SU-DHL-6 (cell line): ENCODE results near the gene XPNPEP2.

ENCODE experiments used
- H2AFZ ChIP-seq: fragments of 200-600 bp; sonication (generic); 2 replicates; pipeline ENCODE4 v1.6.1; 2014; ENCODE audit warnings: low read depth, mild to moderate bottlenecking, moderate library complexity, mixed read lengths, antibody characterized with exemption, low read length; ENCODE audit not compliant: severe bottlenecking
- H3F3A ChIP-seq: fragments of 200-600 bp; shearing (Covaris generic); 2 replicates; pipeline ENCODE4 v1.6.0; 2016; ENCODE audit warnings: antibody characterized with exemption, mild to moderate bottlenecking; ENCODE audit not compliant: insufficient read depth
- H3K27ac ChIP-seq: fragments of 200-600 bp; sonication (generic); 2 replicates; pipeline ENCODE4 v1.5.1; 2016; ENCODE audit warnings: low read depth, mild to moderate bottlenecking, low read length, moderate library complexity, mixed read lengths
- H3K27me3 ChIP-seq: fragments of 200-600 bp; sonication (generic), shearing (Covaris generic); 2 replicates; pipeline ENCODE4 v1.6.0; 2014; ENCODE audit warnings: mild to moderate bottlenecking, low read length
- H3K36me3 ChIP-seq: fragments of 200-600 bp; sonication (generic); 2 replicates; pipeline ENCODE4 v1.6.1; 2014; ENCODE audit warnings: mild to moderate bottlenecking, low read length, mixed read lengths
- H3K4me2 ChIP-seq: fragments of 300-600, 200-600 bp; shearing (Covaris generic), sonication (generic); 2 replicates; pipeline ENCODE4 v1.6.0; 2014; ENCODE audit warnings: low read length, low read depth, mild to moderate bottlenecking; ENCODE audit not compliant: poor library complexity, severe bottlenecking
- H3K4me3 ChIP-seq: fragments of 200-600 bp; sonication (generic); 2 replicates; pipeline ENCODE4 v1.5.1; 2014; ENCODE audit warnings: antibody characterized with exemption, low read length, mild to moderate bottlenecking, mixed read lengths; ENCODE audit not compliant: insufficient read depth, poor library complexity, severe bottlenecking
- H3K79me2 ChIP-seq: fragments of 200-600 bp; sonication (generic); 2 replicates; pipeline ENCODE4 v1.6.1; 2014; ENCODE audit warnings: mild to moderate bottlenecking, low read length, moderate library complexity; ENCODE audit not compliant: insufficient read depth
- H3K9ac ChIP-seq: fragments of 200-600 bp; sonication (generic); 2 replicates; pipeline ENCODE4 v1.7.0; 2014; ENCODE audit warnings: mild to moderate bottlenecking, low read length
- H3K9me2 ChIP-seq: fragments of 200-600 bp; sonication (generic); replicated peaks from 2 replicates; pipeline ENCODE4 v1.6.1; 2014; ENCODE audit warnings: low read length; ENCODE audit not compliant: insufficient read depth
- H3K9me3 ChIP-seq: fragments of 200-600 bp; sonication (generic); 2 replicates; pipeline ENCODE4 v1.6.1; 2014; ENCODE audit warnings: low read length, mixed read lengths; ENCODE audit not compliant: insufficient read depth
- H4K20me1 ChIP-seq: fragments of 200-600 bp; sonication (generic); 2 replicates; pipeline ENCODE4 v1.6.1; 2014; ENCODE audit warnings: low read depth, mild to moderate bottlenecking, antibody characterized with exemption, low read length, moderate library complexity, mixed read lengths
- CTCF ChIP-seq: fragments of 200-600 bp; sonication (generic); IDR thresholded peaks from one replicate; pipeline ENCODE4 v1.5.1; 2017; ENCODE audit warnings: antibody characterized with exemption, mild to moderate bottlenecking, low read length, moderate library complexity; ENCODE audit not compliant: insufficient read depth, poor library complexity, severe bottlenecking
- EZH2phosphoT487 ChIP-seq: fragments of 200-600 bp; sonication (generic), shearing (Covaris generic); conservative IDR thresholded peaks from 2 replicates; pipeline ENCODE4 v1.6.1; 2018; ENCODE audit warnings: mild to moderate bottlenecking, antibody characterized with exemption, low read length, moderate library complexity, mixed read lengths

The XPNPEP2 gene

GRCh38 chrX:129759576-129760061, 20.8 kb downstream of the XPNPEP2 start:
- TF ChIP-seq EZH2phosphoT487 (no peak), CTCF (no peak)
- Histone ChIP-seq H3K27me3 (no peaks in the 10 kb centered on the region), H4K20me1 (no peaks in the 10 kb centered on the region), H3K36me3 (no peaks in the 10 kb centered on the region), H3K9ac (no peak overlapping the region), H3K4me3 (no peak overlapping the region), H3K27ac (no peak overlapping the region), H3K4me2 (no peak overlapping the region), H3K79me2 (no peaks in the 10 kb centered on the region), H3F3A (no peaks in the 10 kb centered on the region), H3K9me2 (no peaks in the 10 kb centered on the region), H2AFZ (no peak overlapping the region), H3K9me3 (no peaks in the 10 kb centered on the region)

DNA sequence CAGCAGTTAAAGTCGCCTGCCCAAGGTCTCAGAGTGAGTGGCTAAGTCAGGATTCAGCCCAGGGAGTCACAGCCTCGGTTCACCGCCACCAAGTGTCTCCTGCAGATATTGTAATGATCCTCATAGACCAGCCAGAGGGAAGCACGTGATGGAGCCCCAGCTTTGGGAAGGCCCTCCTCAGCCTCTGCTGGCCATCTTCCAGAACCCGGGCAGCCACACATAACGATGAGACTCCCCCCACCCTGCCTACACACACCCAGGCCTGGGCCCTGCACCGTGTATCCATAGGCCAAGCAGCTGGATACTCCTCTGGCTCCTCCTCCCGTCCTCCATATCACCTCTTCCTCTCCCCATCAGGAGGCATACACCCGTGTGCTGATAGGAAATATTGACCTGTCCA, 21.4 kb downstream of the XPNPEP2 start:
- H2AFZ ChIP-seq, result no peak overlapping the region
- H3K9me2 ChIP-seq, result no peaks in the 10 kb centered on the region
- no peak overlapping the region for H3K9ac ChIP-seq
- H3K36me3 ChIP-seq, result no peaks in the 10 kb centered on the region
- TF ChIP-seq CTCF, result no peak
- TF ChIP-seq EZH2phosphoT487, result no peak
- no peaks in the 10 kb centered on the region for H4K20me1 ChIP-seq
- H3K4me3 ChIP-seq, result no peak overlapping the region
- no peak overlapping the region for H3K27ac ChIP-seq
- no peaks in the 10 kb centered on the region for H3K9me3 ChIP-seq
- H3K27me3 ChIP-seq, result no peaks in the 10 kb centered on the region
- no peaks in the 10 kb centered on the region for H3F3A ChIP-seq
- no peak overlapping the region for H3K4me2 ChIP-seq
- no peaks in the 10 kb centered on the region for H3K79me2 ChIP-seq

DNA sequence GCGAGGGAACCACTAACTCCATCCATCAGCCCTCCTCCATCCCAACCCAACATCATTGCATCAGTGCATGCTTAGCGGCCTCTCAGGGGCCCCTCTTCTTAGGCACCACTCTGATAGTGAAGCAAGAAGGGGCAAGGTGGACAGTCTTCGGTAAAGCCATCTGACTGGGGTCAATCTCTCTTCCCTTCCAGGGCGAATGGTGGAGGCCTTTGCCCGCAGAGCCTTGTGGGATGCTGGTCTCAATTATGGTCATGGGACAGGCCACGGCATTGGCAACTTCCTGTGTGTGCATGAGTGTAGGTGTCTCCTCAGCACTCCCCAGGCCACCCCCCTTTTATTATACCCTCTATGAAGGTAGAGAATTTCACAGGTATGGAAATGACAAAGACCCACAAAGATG, 22.2 kb downstream of the XPNPEP2 start:
- no peaks in the 10 kb centered on the region for H3K9me3 ChIP-seq
- H3K79me2 ChIP-seq, result no peaks in the 10 kb centered on the region
- no peak overlapping the region for H3K27ac ChIP-seq
- H3K9me2 ChIP-seq, result no peaks in the 10 kb centered on the region
- TF ChIP-seq CTCF (no peak), EZH2phosphoT487 (no peak)
- H3K4me3 ChIP-seq, result no peak overlapping the region
- no peaks in the 10 kb centered on the region for H3F3A ChIP-seq
- H3K27me3 ChIP-seq, result no peaks in the 10 kb centered on the region
- H3K36me3 ChIP-seq, result no peaks in the 10 kb centered on the region
- H4K20me1 ChIP-seq, result no peaks in the 10 kb centered on the region
- H3K4me2 ChIP-seq, result no peak overlapping the region
- no peak overlapping the region for H2AFZ ChIP-seq
- H3K9ac ChIP-seq, result no peak overlapping the region

GRCh38 chrX:129761596-129761995, 22.8 kb downstream of the XPNPEP2 start:
- Histone ChIP-seq H3K9me2 (no peaks in the 10 kb centered on the region), H3K27ac (no peak overlapping the region), H3K36me3 (no peaks in the 10 kb centered on the region), H3K79me2 (no peaks in the 10 kb centered on the region), H3K4me3 (no peak overlapping the region), H3K9me3 (no peaks in the 10 kb centered on the region), H4K20me1 (no peaks in the 10 kb centered on the region), H3K27me3 (no peaks in the 10 kb centered on the region), H3F3A (no peaks in the 10 kb centered on the region), H3K4me2 (no peak overlapping the region), H2AFZ (no peak overlapping the region), H3K9ac (no peak overlapping the region)
- TF ChIP-seq EZH2phosphoT487 (no peak), CTCF (no peak)
